AG04450 (cell line): ENCODE data around the gene BLVRB. TPM values are rescaled to one million over a fixed set of nuclear protein-coding genes. Genes with fewer than 3 reads are reported as not detected.

Experiments used
- CTCF ChIA-PET: fragments of 300-600, 350-600 bp; formaldehyde crosslinking; extraction: SDS; loops from one replicate; lab custom pipeline; 2022; ENCODE audit warnings: antibody characterized with exemption, inconsistent platforms; lab: Charles Lee
- POLR2A ChIA-PET: fragments of 350-600 bp; formaldehyde crosslinking; extraction: SDS; loops from one replicate; lab custom pipeline; 2021; ENCODE audit warnings: antibody characterized with exemption, inconsistent platforms; lab: Yijun Ruan, JAX
- DNase-seq: peaks from one replicate; pipeline ENCODE4 v3.0.0-alpha.2; 2011; ENCODE audit warnings: low read depth, low spot score
- H3K27ac ChIP-seq: one replicate; pipeline ENCODE4 v1.5.1; 2012; ENCODE audit warnings: low read depth, low read length, control low read depth
- H3K27me3 ChIP-seq: one replicate; pipeline ENCODE4 v1.6.0; 2012; ENCODE audit warnings: low read length; ENCODE audit not compliant: control insufficient read depth, insufficient read depth
- H3K4me3 ChIP-seq: 2 replicates; pipeline ENCODE4 v1.5.1; 2011; ENCODE audit warnings: mild to moderate bottlenecking, low read depth, low read length, control low read depth
- H3K9me3 ChIP-seq: 2 replicates; pipeline ENCODE4 v1.5.1; 2012; ENCODE audit warnings: low read length; ENCODE audit not compliant: control insufficient read depth, insufficient read depth
- polyA plus RNA-seq: library from polyadenylated mRNA; depleted of rRNA; stranded (reverse); fragments of >200 nt; gene quantifications from 2 replicates; pipeline ENCODE4 v1.2.3, GENCODE V29; 2011
- TF ChIP-seq, protein P1 (sequence below): IDR thresholded peaks from 2 replicates; pipeline ENCODE4 v1.5.1; 2011; ENCODE audit warnings: low read depth, low read length, control low read depth, inconsistent platforms

The BLVRB gene
- polyA plus RNA-seq, 1 experiment, result 40.4 TPM

DNA sequence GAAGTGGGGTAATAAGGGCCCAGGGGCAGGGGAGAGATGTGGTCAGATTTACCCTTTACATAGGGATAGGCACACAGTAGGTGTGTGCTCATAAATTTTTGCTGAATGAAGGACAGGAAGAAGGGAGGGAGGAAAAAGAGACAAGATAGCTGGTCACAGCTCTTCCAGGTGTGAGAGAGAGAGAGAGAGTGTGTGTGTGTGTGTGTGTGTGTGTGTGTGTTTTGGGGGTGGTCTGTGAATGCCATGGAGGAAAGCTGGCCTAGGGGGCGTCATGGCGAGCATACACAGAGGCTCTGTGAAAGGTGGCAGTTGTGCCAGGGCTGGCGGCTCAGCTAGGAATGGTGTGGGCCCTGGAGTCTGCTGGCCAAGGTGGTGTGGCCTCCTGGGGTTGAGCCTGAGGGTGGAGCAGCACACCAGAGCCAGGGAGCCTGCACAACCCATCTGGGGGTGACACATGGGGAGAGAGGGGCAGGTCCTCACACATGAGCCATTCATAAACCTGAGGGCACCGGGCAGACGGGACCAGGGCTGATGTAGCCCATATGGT lies 46.4 kb downstream of the BLVRB start:
- ChIA-PET CTCF (interaction anchor here (1.2 to 2.2 kb wide), 2 partner anchors 102 to 114 kb away, joined by 4 to 8 read pairs; no protein-coding TSS in a partner anchor), POLR2A (no interaction called here)
- no peak overlapping the region for H3K4me3 ChIP-seq

DNA sequence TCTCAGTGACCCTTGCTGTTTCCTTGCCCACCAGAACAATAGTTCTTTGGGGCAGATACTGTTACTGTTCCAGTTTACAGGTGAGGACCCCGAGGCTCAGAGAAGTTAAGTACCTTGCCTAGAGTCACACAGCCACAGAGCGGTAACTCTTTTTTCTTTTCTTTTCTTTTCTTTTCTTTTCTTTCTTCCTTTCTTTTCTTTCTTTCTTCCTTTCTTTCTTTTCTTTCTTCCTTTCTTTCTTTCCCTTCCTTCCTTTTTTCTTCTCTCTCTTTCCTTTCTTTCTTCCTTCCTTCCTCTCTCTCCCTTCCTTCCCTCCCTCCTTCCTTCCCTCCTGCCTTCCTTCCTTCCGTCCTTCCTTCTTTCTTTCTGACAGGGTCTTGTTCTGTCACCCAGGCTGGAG lies 47.5 kb downstream of the BLVRB start:
- H3K27me3 ChIP-seq, result no peaks in the 10 kb centered on the region
- H3K27ac ChIP-seq, result no peak overlapping the region
- no peak for DNase-seq
- H3K4me3 ChIP-seq, result no peak overlapping the region
- POLR2A ChIA-PET, result interaction anchor here (0.6 kb wide), 1 partner anchor 125 kb away, joined by 3 read pairs; no protein-coding TSS in a partner anchor
- peaks cover 3% of the 10 kb centered on the region; the same call in 1 of the 2 replicates for H3K9me3 ChIP-seq
- CTCF ChIA-PET, result interaction anchor here (0.6 to 0.8 kb wide), 2 partner anchors 21 to 113 kb away, joined by 3 read pairs; no protein-coding TSS in a partner anchor
- TF ChIP-seq, protein P1, sequence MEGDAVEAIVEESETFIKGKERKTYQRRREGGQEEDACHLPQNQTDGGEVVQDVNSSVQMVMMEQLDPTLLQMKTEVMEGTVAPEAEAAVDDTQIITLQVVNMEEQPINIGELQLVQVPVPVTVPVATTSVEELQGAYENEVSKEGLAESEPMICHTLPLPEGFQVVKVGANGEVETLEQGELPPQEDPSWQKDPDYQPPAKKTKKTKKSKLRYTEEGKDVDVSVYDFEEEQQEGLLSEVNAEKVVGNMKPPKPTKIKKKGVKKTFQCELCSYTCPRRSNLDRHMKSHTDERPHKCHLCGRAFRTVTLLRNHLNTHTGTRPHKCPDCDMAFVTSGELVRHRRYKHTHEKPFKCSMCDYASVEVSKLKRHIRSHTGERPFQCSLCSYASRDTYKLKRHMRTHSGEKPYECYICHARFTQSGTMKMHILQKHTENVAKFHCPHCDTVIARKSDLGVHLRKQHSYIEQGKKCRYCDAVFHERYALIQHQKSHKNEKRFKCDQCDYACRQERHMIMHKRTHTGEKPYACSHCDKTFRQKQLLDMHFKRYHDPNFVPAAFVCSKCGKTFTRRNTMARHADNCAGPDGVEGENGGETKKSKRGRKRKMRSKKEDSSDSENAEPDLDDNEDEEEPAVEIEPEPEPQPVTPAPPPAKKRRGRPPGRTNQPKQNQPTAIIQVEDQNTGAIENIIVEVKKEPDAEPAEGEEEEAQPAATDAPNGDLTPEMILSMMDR, result no peak

More for the DNA sequence above, 46.4 kb downstream of the BLVRB start:
- Histone ChIP-seq H3K27me3 (no peaks in the 10 kb centered on the region), H3K9me3 (peaks cover 3% of the 10 kb centered on the region; the same call in 1 of the 2 replicates), H3K27ac (no peak overlapping the region)
- TF ChIP-seq, protein P1, result no peak
- no peak for DNase-seq

DNA sequence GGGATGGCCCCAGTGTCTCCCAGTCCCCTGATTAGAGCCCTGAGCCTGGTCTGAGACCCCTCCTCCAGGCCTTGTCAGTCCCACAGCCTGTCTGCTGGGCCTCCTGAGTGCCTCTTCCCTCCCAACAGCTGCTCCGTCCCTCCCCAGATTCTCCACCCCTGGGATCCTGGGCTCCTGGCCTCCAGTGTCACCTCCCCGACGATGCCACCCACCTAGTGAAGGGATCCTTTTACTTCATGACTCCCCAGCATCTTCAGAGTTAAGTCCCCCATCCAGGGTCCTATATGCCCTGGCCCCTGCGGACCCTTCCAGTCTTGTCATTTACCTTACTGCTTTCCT lies 47.9 kb downstream of the BLVRB start:
- no peak overlapping the region for H3K4me3 ChIP-seq
- no peak for DNase-seq
- no peak overlapping the region for H3K27ac ChIP-seq
- CTCF ChIA-PET, result interaction anchor here (0.6 to 0.8 kb wide), 2 partner anchors 21 to 112 kb away, joined by 3 read pairs; no protein-coding TSS in a partner anchor
- H3K9me3 ChIP-seq, result peaks cover 3% of the 10 kb centered on the region; the same call in 1 of the 2 replicates
- POLR2A ChIA-PET, result interaction anchor here (0.6 to 0.8 kb wide), 2 partner anchors 8 to 124 kb away, joined by 3 to 6 read pairs; partner anchors contain the start of gene SERTAD1
- no peaks in the 10 kb centered on the region for H3K27me3 ChIP-seq
- TF ChIP-seq, protein P1, result no peak

DNA sequence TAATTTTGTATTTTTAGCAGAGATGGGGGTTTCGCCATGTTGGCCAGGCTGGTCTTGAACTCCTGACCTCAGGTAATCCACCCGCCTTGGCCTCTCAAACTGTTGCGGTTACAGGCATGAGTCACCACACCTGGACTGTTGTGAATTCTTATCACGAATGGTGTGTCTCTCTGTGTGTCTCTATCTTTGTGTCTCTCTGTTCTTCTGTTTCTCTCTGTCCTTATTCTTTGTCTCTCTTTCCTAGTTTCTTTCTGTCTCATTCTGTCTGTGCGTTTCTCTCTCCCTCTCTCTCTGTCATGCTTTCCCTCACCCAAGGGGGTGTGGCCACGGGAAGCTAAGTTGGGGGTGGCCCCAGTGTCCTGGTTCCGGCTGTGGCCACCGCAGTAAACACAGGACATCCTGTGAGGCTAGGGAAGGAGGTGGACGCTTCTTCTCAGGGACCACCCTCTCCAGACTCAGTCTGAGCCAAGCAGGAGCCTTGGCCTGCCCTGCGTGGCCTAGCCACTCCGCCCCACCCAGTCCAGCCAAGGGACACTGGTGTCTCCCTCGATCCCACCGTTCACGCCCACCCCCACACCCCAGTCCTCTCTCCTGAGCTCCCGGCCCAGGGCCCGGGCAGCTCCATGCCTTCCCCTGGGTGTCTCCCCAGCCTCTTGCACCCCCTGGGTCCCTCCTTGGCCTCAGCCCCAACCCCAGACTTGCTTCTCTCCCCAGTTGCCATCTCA lies 48.5 kb downstream of the BLVRB start:
- TF ChIP-seq, protein P1, result no peak
- H3K27me3 ChIP-seq, result no peaks in the 10 kb centered on the region
- DNase-seq, result no peak
- peaks cover 3% of the 10 kb centered on the region; the same call in 1 of the 2 replicates for H3K9me3 ChIP-seq
- H3K27ac ChIP-seq, result no peak overlapping the region
- H3K4me3 ChIP-seq, result no peak overlapping the region
- ChIA-PET CTCF (interaction anchor here (0.6 to 1.0 kb wide), 3 partner anchors 20 to 185 kb away, joined by 3 to 4 read pairs (median 3); no protein-coding TSS in a partner anchor), POLR2A (interaction anchor here (0.6 to 1.4 kb wide), 3 partner anchors 9 to 124 kb away, joined by 3 to 6 read pairs (median 4); partner anchors contain the start of gene SERTAD1)
